ENCODE data around the gene RBCK1. TPM values are rescaled to one million over a fixed set of nuclear protein-coding genes. Genes with fewer than 3 reads are reported as not detected.

The RBCK1 gene
- total and polyA plus RNA-seq, 9 of the 15 experiments (the other 6 are each of a cell fraction or from before 2014, with no cell fraction given), result 5.9 to 59.3 (median 26.5) TPM

- TF ChIP-seq, protein P1, sequence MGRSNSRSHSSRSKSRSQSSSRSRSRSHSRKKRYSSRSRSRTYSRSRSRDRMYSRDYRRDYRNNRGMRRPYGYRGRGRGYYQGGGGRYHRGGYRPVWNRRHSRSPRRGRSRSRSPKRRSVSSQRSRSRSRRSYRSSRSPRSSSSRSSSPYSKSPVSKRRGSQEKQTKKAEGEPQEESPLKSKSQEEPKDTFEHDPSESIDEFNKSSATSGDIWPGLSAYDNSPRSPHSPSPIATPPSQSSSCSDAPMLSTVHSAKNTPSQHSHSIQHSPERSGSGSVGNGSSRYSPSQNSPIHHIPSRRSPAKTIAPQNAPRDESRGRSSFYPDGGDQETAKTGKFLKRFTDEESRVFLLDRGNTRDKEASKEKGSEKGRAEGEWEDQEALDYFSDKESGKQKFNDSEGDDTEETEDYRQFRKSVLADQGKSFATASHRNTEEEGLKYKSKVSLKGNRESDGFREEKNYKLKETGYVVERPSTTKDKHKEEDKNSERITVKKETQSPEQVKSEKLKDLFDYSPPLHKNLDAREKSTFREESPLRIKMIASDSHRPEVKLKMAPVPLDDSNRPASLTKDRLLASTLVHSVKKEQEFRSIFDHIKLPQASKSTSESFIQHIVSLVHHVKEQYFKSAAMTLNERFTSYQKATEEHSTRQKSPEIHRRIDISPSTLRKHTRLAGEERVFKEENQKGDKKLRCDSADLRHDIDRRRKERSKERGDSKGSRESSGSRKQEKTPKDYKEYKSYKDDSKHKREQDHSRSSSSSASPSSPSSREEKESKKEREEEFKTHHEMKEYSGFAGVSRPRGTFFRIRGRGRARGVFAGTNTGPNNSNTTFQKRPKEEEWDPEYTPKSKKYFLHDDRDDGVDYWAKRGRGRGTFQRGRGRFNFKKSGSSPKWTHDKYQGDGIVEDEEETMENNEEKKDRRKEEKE (IDR thresholded peaks at IDR 0.05; ENCODE audit: borderline replicate concordance in 1 of 2, control insufficient read depth in 1 of 2, low read depth in 2 of 2, low read length in 1 of 2), result no peak
- TF ChIP-seq ZNF121 (CRISPR knock-in tag; conservative IDR thresholded peaks at IDR 0.05), result no peak
- TF ChIP-seq, protein P2, sequence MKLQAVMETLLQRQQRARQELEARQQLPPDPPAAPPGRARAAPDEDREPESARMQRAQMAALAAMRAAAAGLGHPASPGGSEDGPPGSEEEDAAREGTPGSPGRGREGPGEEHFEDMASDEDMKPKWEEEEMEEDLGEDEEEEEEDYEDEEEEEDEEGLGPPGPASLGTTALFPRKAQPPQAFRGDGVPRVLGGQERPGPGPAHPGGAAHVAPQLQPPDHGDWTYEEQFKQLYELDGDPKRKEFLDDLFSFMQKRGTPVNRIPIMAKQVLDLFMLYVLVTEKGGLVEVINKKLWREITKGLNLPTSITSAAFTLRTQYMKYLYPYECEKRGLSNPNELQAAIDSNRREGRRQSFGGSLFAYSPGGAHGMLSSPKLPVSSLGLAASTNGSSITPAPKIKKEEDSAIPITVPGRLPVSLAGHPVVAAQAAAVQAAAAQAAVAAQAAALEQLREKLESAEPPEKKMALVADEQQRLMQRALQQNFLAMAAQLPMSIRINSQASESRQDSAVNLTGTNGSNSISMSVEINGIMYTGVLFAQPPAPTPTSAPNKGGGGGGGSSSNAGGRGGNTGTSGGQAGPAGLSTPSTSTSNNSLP (IDR thresholded peaks at IDR 0.05; ENCODE audit: borderline replicate concordance, low read depth, low read length), result peak; percentile 26; the same call in 1 of the 2 replicates
- 0 out of 2 replicates have a peak, but pooled peaks have one; percentile 22 for TF ChIP-seq KLF16 (IDR thresholded peaks at IDR 0.05)
- no peak for TF ChIP-seq ZNF436 (CRISPR knock-in tag; IDR thresholded peaks at IDR 0.05)
- TF ChIP-seq ZNF592 (IDR thresholded peaks at IDR 0.05), result peak; percentile 64; the same call in 1 of the 2 replicates
- TF ChIP-seq, protein P3, sequence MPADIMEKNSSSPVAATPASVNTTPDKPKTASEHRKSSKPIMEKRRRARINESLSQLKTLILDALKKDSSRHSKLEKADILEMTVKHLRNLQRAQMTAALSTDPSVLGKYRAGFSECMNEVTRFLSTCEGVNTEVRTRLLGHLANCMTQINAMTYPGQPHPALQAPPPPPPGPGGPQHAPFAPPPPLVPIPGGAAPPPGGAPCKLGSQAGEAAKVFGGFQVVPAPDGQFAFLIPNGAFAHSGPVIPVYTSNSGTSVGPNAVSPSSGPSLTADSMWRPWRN (IDR thresholded peaks at IDR 0.05; ENCODE audit: low read depth), result no peak
- TF ChIP-seq HDAC2 (IDR thresholded peaks at IDR 0.05), result peak; percentile 61; the same call in 1 of the 2 replicates
- TF ChIP-seq MEF2D (tag; conservative IDR thresholded peaks at IDR 0.05; ENCODE audit: low read depth), result no peak
- TF ChIP-seq SRSF7 (optimal IDR thresholded peaks at IDR 0.05; ENCODE audit: low read depth, low read length), result no peak
- no peak for TF ChIP-seq CREBBP (IDR thresholded peaks at IDR 0.05; ENCODE audit: low read depth, low read length)
- TF ChIP-seq HNRNPH1 (optimal IDR thresholded peaks at IDR 0.05; ENCODE audit: low read depth, low read length), result no peak
- TF ChIP-seq RBM22 (IDR thresholded peaks at IDR 0.05; ENCODE audit: low read depth, low read length, poor library complexity, severe bottlenecking), result no peak
- peak; percentile 17; the same call in 1 of the 2 replicates for TF ChIP-seq POLR2H (tag; IDR thresholded peaks at IDR 0.05; ENCODE audit: low read depth)
- TF ChIP-seq NR2C2 (CRISPR knock-in tag; IDR thresholded peaks at IDR 0.05), result no peak
- TF ChIP-seq NR2C2 (tag; IDR thresholded peaks at IDR 0.05), result peak; percentile 62
- TF ChIP-seq CEBPG (CRISPR knock-in tag; IDR thresholded peaks at IDR 0.05), result peak; percentile 95
- peak; percentile 91 to 94 for TF ChIP-seq CEBPG (tag; conservative IDR thresholded peaks at IDR 0.05 in 1 of 2, IDR thresholded peaks at IDR 0.05 in 1 of 2)
- TF ChIP-seq U2AF1 (optimal IDR thresholded peaks at IDR 0.05; ENCODE audit: low read depth, low read length), result no peak
These were observed 7.8 kb downstream of the RBCK1 start (continued) for GRCh38 chr20:415820-416322.
